HG02571 (cell line): ENCODE data around the gene TMEM203.

Experiments
- ATAC-seq: cut with Tn5 transposase; IDR thresholded peaks from one replicate; pipeline ENCODE4 v1.9.1; 2021; ENCODE audit warnings: mild to moderate bottlenecking, moderate library complexity; ENCODE audit not compliant: unreplicated experiment

TMEM203 gene

GRCh38 chr9:137219757-137220316 is 14.4 kb upstream of the TMEM203 start:
- no peak for ATAC-seq

- ATAC-seq: no peak
Measured at GRCh38 chr9:137218754-137219271, 13.4 kb upstream of the TMEM203 start.

GRCh38 chr9:137218212-137218753 is 12.8 kb upstream of the TMEM203 start:
- no peak for ATAC-seq

GRCh38 chr9:137217276-137218211 is 12.1 kb upstream of the TMEM203 start:
- no peak for ATAC-seq

- no peak for ATAC-seq
Measured at GRCh38 chr9:137216188-137216965, 10.9 kb upstream of the TMEM203 start.

- ATAC-seq: no peak
Measured at GRCh38 chr9:137215196-137215986, 9.9 kb upstream of the TMEM203 start.

- ATAC-seq: no peak
Measured at GRCh38 chr9:137214620-137215019, 9.2 kb upstream of the TMEM203 start.

GRCh38 chr9:137213160-137214060 is 8.0 kb upstream of the TMEM203 start:
- no peak for ATAC-seq

- ATAC-seq: no peak
Measured at GRCh38 chr9:137212520-137212919, 7.1 kb upstream of the TMEM203 start.

GRCh38 chr9:137211532-137211931 is 6.1 kb upstream of the TMEM203 start:
- ATAC-seq: no peak

- ATAC-seq: no peak
Measured at GRCh38 chr9:137206602-137207001, 1.2 kb upstream of the TMEM203 start.

GRCh38 chr9:137204731-137205125 is 720 bp downstream of the TMEM203 start:
- ATAC-seq: no peak

GRCh38 chr9:137202966-137203365 is 2.5 kb downstream of the TMEM203 start:
- ATAC-seq: no peak

- no peak for ATAC-seq
Measured at GRCh38 chr9:137201205-137201868, 4.1 kb downstream of the TMEM203 start.

- peak; percentile 83 for ATAC-seq
Measured at GRCh38 chr9:137200311-137201204, 4.9 kb downstream of the TMEM203 start, which contains the start of gene TPRN. TSS of gene TPRN (minus strand) at chr9:137200741. CDS start at chr9:137200711, 30 bp downstream.

GRCh38 chr9:137199411-137200121 is 5.9 kb downstream of the TMEM203 start:
- ATAC-seq: no peak

GRCh38 chr9:137198902-137199283 is 6.6 kb downstream of the TMEM203 start:
- no peak for ATAC-seq
